AG10803 (cell line): ENCODE results near the gene KBTBD7.

Source experiments
- DNase-seq: peaks from one replicate; pipeline ENCODE4 v3.0.0; 2010; ENCODE audit warnings: low read depth
- H3K4me3 ChIP-seq: 2 replicates; pipeline ENCODE4 v1.5.1; 2011; ENCODE audit warnings: mild to moderate bottlenecking, low read length, control low read depth
- CTCF ChIP-seq: conservative IDR thresholded peaks from 2 replicates; pipeline ENCODE4 v1.5.1; 2011; ENCODE audit warnings: mild to moderate bottlenecking, low read length, control low read depth, inconsistent platforms

KBTBD7 gene

GRCh38 chr13:41213316-41213715, 18.9 kb upstream of the KBTBD7 start:
- H3K4me3 ChIP-seq: no peak overlapping the region
- no peak for DNase-seq
- TF ChIP-seq CTCF: no peak

DNA sequence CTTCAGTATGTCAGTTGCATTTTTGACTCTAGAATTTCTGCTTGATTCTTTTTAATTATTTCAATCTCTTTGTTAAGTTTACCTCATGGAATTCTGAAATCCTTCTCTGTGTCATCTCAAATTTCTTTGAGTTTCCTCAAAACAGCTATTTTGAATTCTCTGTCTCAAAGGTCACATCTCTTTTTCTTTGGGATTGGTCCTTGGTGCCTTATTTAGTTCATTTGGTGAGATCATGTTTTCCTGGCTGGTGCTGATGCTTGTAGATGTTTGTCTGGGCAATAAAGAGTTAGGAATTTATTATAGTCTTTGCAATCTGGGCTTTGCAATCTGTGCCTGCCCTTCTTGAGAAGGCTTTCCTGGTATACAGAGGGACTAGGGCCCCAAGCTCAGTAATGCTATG, 18.5 kb upstream of the KBTBD7 start:
- no peak overlapping the region for H3K4me3 ChIP-seq
- DNase-seq: no peak
- no peak for TF ChIP-seq CTCF

GRCh38 chr13:41211062-41211461, 16.7 kb upstream of the KBTBD7 start:
- DNase-seq: no peak
- no peak for TF ChIP-seq CTCF
- H3K4me3 ChIP-seq: no peak overlapping the region

- no peak for TF ChIP-seq CTCF
- H3K4me3 ChIP-seq: no peak overlapping the region
These were observed 12.1 kb upstream of the KBTBD7 start for GRCh38 chr13:41206467-41206866.

DNA sequence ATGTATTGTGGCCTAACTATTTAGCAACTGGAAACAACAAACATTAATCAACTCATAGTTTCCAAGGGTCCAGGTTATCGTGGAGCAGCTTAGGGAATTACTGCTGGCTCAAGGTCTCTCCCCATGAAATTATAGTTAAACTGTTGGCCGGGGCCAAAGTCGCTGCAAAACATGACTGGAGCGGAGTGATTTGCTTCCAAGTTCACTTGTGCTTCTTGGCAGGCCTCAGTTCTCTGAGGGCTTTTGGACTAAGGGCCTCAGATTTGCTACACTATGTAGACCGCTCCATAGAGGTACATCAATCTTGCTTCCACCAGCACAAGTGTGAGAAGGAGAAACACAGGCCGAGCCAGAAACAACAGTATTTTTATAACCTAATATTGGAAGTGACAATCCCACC, 9.4 kb upstream of the KBTBD7 start:
- no peak overlapping the region for H3K4me3 ChIP-seq
- no peak for TF ChIP-seq CTCF
- no peak for DNase-seq

More at GRCh38 chr13:41206467-41206866, 12.1 kb upstream of the KBTBD7 start:
- no peak for DNase-seq

GRCh38 chr13:41200126-41200525, 5.8 kb upstream of the KBTBD7 start:
- peak; percentile 51 for TF ChIP-seq CTCF
- DNase-seq: peak; percentile 70
- H3K4me3 ChIP-seq: no peak overlapping the region

DNA sequence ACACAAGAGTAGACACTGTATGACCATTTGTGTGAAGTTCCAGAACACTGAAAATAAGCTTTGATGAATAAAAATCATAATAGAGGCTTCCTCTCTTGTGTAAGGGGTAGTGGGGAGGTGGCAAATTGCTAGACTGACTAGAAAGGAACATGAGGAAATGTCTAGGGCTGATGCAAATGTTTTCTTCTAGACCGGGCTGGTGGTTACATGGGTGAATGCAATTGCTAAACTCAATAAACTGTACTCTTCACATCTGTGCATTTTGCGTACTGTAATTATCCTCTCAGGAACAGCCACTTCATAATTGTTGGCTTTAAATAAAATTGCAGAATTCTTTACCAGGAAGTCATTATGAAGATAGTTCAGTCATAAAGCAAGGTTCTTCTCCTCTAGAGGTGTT, 5.2 kb upstream of the KBTBD7 start:
- no peak for TF ChIP-seq CTCF
- no peak overlapping the region for H3K4me3 ChIP-seq
- DNase-seq: no peak
